HG03159 (cell line): ENCODE measurements around the gene LEFTY1.
"Not testable (repeated sequence)": the region's sequence is repeated elsewhere in the genome, so short reads cannot be mapped to it uniquely, and the experiment has no call there.

ENCODE experiments used
- ATAC-seq: cut with Tn5 transposase; IDR thresholded peaks from one replicate; pipeline ENCODE4 v1.9.1; 2021; ENCODE audit warnings: mild to moderate bottlenecking, moderate library complexity; ENCODE audit not compliant: unreplicated experiment

The LEFTY1 gene

GRCh38 chr1:225851805-225852204 lies 37.1 kb downstream of the LEFTY1 start:
- peak; percentile 46 for ATAC-seq

GRCh38 chr1:225850370-225850769 lies 38.6 kb downstream of the LEFTY1 start:
- ATAC-seq: no peak

- ATAC-seq: no peak
These were observed 39.0 kb downstream of the LEFTY1 start for GRCh38 chr1:225849925-225850324.

GRCh38 chr1:225848030-225848955 lies 40.7 kb downstream of the LEFTY1 start:
- peak; percentile 67 for ATAC-seq

GRCh38 chr1:225847610-225848009 lies 41.3 kb downstream of the LEFTY1 start:
- ATAC-seq: no peak

GRCh38 chr1:225846331-225847310 lies 42.3 kb downstream of the LEFTY1 start:
- ATAC-seq: no peak

- ATAC-seq: no peak
These were observed 43.2 kb downstream of the LEFTY1 start for GRCh38 chr1:225845571-225846259.

GRCh38 chr1:225845097-225845496 lies 43.8 kb downstream of the LEFTY1 start:
- no peak for ATAC-seq

- ATAC-seq: no peak
These were observed 44.5 kb downstream of the LEFTY1 start for GRCh38 chr1:225844236-225845061.

GRCh38 chr1:225843426-225843795 lies 45.5 kb downstream of the LEFTY1 start:
- no peak for ATAC-seq

- no peak for ATAC-seq
These were observed 46.0 kb downstream of the LEFTY1 start for GRCh38 chr1:225842788-225843425.

- ATAC-seq: no peak
These were observed 46.9 kb downstream of the LEFTY1 start for GRCh38 chr1:225842074-225842473.

- ATAC-seq: no peak
These were observed 48.2 kb downstream of the LEFTY1 start for GRCh38 chr1:225840713-225841112.

- ATAC-seq: no peak
These were observed 48.7 kb downstream of the LEFTY1 start for GRCh38 chr1:225840223-225840610.

GRCh38 chr1:225838793-225839192 lies 50.2 kb downstream of the LEFTY1 start:
- no peak for ATAC-seq

- not testable (repeated sequence) for ATAC-seq
These were observed 52.6 kb downstream of the LEFTY1 start for GRCh38 chr1:225836296-225836695.
